ENCODE results near the gene PTPN20.

Gene PTPN20

DNA sequence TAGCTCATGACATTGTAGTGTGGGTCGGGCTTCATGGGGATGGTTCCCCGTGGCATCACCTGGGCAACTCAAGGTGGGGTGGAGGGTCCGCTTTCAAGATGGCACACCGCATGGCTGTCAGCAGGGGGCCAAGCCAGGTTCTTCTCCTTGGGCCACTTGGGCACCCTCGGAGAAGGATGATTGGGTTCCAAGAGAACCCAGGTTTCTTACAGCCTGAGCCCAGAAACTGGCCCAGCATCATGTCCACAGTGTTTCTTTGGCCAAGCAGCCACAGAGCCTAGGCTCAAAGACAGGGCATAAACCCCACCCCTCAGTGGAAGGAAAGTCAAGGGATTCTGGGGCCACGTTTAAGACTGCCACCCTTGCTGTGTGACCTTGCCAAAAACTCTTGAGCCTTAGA, 110.6 kb downstream of the PTPN20 start:
- TF ChIP-seq, protein P1, sequence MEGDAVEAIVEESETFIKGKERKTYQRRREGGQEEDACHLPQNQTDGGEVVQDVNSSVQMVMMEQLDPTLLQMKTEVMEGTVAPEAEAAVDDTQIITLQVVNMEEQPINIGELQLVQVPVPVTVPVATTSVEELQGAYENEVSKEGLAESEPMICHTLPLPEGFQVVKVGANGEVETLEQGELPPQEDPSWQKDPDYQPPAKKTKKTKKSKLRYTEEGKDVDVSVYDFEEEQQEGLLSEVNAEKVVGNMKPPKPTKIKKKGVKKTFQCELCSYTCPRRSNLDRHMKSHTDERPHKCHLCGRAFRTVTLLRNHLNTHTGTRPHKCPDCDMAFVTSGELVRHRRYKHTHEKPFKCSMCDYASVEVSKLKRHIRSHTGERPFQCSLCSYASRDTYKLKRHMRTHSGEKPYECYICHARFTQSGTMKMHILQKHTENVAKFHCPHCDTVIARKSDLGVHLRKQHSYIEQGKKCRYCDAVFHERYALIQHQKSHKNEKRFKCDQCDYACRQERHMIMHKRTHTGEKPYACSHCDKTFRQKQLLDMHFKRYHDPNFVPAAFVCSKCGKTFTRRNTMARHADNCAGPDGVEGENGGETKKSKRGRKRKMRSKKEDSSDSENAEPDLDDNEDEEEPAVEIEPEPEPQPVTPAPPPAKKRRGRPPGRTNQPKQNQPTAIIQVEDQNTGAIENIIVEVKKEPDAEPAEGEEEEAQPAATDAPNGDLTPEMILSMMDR (IDR thresholded peaks at IDR 0.05; ENCODE audit: insufficient read depth, low read depth, low read length, missing control alignments): peak; percentile 1
- DNase-seq (ENCODE audit: low read depth): no peak

DNA sequence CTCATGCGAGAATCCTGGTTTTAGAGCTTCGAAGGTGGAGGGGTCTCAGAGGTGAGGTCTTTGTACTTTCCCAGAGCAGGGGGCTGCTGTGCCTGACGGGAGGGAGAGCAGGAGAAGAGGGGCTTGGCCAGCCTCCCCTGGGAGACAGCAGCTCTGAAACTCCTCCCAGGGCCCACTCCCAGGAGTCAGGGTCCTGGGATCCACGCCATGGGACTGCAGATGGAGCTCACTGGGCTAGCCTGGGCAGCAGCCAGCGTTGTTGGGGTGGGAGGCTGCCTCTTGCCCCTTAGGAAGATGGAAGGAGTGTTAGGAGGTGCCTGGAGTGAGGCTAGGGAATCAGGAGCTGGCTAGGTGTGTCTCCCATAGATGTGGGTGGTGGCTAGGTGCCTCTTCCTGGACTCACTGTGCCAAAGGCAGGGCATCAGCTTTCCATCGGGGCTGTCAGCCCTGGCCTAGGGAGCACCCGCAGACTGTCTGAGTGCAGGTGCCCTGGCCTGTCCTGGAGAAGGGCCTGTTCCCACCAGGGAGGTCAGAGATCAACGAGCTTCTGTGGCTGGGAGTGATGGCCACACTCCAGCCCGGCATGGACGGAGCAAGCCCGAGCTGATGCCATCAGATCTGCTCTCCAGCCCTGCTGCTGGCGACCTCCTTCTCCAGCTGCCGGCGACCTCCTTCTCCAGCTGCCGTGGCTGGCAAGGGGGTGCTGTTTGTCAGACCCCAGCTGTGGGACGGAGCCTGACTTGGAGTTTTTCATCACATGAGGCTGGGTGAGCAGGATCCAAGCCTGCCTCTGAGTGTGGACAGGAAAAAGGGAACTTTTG, 111.3 kb downstream of the PTPN20 start:
- H3K4me3 ChIP-seq (ENCODE audit: low read depth, low read length): no peak overlapping the region
- DNase-seq (ENCODE audit: low read depth): no peak
- TF ChIP-seq, protein P1 (IDR thresholded peaks at IDR 0.05; ENCODE audit: insufficient read depth, low read depth, low read length, missing control alignments): no peak

More for the DNA sequence above, 110.6 kb downstream of the PTPN20 start:
- no peak overlapping the region for H3K4me3 ChIP-seq (ENCODE audit: low read depth, low read length)

DNA sequence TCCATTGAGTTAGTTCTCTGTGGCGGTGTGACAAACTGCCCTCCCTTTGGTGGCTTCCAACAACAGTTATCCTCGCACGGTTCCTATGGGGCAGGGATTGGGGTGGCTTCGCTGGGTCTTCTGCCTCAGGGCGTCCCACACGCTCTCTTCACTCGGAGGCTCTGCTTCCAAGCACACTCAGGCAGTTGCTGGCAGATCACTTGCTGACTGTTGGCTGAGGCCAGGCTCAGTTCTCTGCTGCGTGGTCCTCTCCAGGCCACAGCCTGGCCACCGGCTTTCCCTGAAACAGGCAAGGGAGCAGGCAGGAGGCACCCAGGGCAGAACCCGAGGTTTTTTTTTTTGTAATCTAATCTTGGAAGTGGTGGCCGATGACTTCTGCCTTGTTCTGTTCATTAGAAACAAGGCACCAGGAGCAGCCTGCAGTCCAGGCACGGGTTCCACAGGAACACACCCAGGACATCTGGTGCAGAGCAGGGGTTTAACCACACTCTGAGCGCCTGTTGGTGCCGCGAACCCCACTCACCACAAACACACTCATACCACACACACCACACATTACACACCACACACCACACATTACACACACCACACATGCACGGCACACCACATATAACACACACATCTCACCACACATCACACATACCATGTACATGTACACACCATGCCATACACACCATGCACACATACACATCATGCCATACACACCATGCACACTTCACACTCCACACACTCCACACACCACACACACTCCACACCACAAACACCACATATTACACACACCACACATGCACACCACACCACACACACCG, 112.2 kb downstream of the PTPN20 start:
- no peak overlapping the region for H3K4me3 ChIP-seq (ENCODE audit: low read depth, low read length)
- no peak for DNase-seq (ENCODE audit: low read depth)
- TF ChIP-seq, protein P1 (IDR thresholded peaks at IDR 0.05; ENCODE audit: insufficient read depth, low read depth, low read length, missing control alignments): no peak

DNA sequence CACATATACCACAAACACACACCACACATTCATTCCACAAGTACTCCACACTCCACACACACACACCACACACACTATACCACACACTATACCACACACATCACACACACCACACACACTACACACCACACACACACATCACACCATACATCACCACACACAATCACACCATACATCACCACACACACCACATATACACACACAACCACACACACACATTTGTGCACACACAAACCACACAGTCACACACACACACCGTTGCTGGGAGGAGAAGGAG, 112.8 kb downstream of the PTPN20 start:
- TF ChIP-seq, protein P1 (IDR thresholded peaks at IDR 0.05; ENCODE audit: insufficient read depth, low read depth, low read length, missing control alignments): no peak
- no peak for DNase-seq (ENCODE audit: low read depth)
- no peak overlapping the region for H3K4me3 ChIP-seq (ENCODE audit: low read depth, low read length)

DNA sequence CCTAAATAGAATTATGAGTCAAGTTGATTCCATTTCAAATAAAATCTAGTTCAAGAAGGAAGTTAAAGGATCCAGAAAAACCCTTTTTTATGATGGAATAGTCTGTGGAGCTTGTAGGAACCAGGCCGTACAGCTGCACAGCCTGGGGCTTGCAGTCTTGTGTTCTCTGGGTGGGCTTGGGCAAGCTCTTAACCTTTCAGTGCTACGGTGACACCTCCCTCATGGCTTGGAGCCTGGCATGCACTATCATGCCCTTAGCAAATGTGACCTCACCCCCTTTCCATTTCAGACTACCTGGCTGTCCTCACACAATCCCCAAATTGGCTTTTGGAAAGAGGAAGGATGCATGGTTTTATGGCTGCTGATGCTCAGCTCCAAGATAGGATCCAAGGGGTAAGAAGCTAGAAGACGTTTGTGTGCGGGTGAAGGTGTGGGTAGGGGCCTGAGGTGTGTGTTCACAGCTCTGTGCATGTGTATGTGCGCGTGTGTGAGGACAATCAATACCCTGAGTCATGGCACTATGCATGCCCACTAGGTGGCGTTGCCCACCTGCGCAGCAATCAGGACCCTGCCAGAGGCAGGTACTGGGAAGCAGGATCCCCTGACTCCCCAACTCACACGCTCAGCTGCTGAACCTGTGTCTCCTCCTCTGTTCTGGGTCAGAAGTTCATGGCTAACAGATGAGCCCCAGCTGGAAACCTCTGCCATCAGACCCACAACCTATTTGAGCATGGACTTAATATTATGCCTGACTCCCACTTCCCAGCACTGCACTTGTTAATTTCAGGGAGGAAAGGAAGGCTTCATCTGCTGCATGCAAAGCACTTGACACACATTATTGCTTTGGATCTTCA, 113.4 kb downstream of the PTPN20 start:
- no peak overlapping the region for H3K4me3 ChIP-seq (ENCODE audit: low read depth, low read length)
- DNase-seq (ENCODE audit: low read depth): peak; percentile 66
- TF ChIP-seq, protein P1 (IDR thresholded peaks at IDR 0.05; ENCODE audit: insufficient read depth, low read depth, low read length, missing control alignments): peak; percentile 96

DNA sequence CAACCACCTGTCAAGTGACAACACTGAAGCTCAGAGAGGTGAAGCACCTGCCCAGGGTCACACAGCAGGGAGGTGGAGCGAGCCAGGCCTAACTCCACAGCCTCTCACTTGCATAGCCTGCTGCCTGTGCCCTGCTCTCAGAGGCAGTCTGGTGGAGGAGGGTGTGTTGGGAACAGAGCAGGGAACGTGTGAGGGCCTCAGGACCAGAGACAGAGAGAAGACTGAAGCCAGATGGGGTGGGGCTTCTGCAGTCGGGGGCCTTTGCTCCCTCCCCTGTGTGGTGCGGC, 114.0 kb downstream of the PTPN20 start:
- DNase-seq (ENCODE audit: low read depth): no peak
- TF ChIP-seq, protein P1 (IDR thresholded peaks at IDR 0.05; ENCODE audit: insufficient read depth, low read depth, low read length, missing control alignments): no peak
- H3K4me3 ChIP-seq (ENCODE audit: low read depth, low read length): no peak overlapping the region

All from GM12865 (cell line).